ENCODE measurements around the gene FKBP10. TPM values are rescaled to one million over a fixed set of nuclear protein-coding genes. Genes with fewer than 3 reads are reported as not detected.
"Not testable (repeated sequence)": the region's sequence is repeated elsewhere in the genome, so short reads cannot be mapped to it uniquely, and the experiment has no call there.

Gene FKBP10, protein sequence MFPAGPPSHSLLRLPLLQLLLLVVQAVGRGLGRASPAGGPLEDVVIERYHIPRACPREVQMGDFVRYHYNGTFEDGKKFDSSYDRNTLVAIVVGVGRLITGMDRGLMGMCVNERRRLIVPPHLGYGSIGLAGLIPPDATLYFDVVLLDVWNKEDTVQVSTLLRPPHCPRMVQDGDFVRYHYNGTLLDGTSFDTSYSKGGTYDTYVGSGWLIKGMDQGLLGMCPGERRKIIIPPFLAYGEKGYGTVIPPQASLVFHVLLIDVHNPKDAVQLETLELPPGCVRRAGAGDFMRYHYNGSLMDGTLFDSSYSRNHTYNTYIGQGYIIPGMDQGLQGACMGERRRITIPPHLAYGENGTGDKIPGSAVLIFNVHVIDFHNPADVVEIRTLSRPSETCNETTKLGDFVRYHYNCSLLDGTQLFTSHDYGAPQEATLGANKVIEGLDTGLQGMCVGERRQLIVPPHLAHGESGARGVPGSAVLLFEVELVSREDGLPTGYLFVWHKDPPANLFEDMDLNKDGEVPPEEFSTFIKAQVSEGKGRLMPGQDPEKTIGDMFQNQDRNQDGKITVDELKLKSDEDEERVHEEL
- 1 to 10 TPM; 1.7 to 2.1 TPM for total RNA-seq

DNA sequence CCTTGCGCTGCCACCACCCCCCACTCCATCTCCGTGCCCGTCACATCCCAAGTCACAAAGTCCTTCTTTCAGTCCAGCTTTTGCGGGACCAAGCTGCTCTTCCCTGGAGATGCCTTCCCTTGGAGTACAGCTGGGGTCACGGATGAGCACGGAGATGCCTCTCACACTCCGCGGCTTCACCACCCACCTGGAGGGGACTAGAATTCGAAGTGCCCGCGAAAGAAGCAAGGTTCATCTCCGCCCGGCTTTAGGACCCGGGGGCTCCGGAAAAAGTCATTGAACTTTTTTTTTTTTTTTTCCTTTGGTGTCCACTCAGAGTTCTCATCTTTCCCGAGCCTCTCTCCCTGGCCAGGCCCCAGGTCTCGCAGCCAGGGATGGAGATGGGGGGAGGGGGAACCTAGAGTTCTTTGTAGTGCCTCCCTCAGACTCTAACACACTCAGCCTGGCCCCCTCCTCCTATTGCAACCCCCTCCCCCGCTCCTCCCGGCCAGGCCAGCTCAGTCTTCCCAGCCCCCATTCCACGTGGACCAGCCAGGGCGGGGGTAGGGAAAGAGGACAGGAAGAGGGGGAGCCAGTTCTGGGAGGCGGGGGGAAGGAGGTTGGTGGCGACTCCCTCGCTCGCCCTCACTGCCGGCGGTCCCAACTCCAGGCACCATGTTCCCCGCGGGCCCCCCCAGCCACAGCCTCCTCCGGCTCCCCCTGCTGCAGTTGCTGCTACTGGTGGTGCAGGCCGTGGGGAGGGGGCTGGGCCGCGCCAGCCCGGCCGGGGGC, at the start of gene FKBP10:
Gene FKBP10, plus strand, starts transcription at position 624 of the 771 bp plus-strand sequence. Its CDS starts 31 bp downstream, at position 655.
- POLR2A ChIA-PET, result interaction anchor here (0.7 kb wide), 1 partner anchor 105 kb away, joined by 3 read pairs; no protein-coding TSS in a partner anchor
- CTCF ChIA-PET, result interaction anchor here (1.2 to 3.0 kb wide), 5 partner anchors 11 to 164 kb away, joined by 3 to 17 read pairs (median 5); no protein-coding TSS in a partner anchor

DNA sequence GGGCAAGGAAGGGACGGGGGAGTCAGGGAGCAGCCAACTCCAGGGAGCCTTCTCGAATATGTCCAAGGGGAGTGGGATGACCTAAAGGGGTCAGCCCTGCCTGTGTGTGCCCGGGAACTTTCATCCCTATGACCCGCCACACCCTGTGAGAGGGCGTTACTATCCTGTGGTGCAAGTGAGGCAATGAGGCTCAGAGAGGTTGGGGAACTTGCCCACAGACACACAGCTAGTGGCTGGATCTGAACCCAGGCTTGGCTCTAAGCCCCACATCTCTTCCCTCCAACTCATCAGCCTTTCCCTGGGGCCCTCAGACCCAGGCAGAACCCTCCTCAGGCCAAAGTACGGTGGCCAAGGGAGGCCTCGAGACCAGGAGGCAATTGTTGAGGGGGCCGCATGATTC, 49.5 kb upstream of the FKBP10 start:
- POLR2A ChIA-PET, result no interaction called here
- CTCF ChIA-PET, result no interaction called here

DNA sequence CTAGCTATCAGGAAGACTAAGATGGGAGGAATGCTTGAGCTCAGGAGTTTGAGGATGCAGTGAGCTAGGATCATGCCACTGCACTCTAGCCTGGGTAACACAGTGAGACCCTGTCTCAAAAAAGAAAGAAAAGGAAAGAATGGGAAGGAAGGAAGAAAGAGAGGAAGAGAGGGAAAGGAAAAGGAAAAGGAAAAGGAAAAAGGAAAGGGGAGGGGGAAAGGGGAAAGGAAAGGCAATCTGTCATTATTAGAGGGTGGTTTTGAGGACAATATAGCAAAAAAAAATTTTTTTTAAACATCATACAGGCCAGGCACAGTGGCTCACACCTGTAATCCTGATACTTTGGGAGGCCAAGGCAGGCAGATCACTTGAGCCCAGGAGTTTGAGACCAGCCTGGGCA, 46.7 kb upstream of the FKBP10 start:
- ChIA-PET CTCF (no interaction called here), POLR2A (no interaction called here)

DNA sequence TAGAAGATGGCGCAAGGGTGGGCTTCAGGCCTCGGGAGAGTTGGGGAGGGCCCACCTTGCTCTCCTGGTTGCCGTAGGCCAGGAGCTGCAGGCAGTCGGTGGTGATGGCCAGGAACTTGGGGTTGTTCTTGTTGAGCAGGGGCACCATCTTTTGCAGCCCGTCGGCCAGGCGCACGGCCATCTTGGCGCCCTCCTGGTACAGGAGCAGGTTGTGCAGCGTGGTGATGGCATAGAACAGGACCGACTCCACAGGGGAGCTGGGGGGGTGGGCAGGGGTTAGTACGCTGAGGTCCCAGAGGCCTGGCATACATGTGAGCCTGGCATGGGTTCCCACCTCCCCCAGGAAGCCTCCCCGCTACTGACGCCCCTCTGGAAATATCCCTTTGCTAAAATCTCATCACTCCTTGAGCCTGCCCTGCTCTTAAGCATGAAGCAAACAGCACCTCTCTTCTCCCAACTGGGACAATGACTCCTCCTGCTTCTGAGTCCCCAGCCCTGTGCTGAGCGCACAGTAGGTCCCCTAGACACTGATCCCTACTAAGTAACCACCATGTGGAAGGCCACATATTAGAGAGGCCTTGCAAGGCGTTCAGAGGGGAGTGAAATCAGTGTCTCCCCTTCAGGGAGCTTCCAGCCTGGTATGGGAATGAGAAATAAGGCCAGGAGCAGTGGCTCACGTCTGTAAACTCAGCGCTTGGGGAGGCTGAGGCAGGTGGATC, 45.3 kb upstream of the FKBP10 start:
- POLR2A ChIA-PET, result interaction anchor here (0.6 kb wide), 1 partner anchor 71 kb away, joined by 3 read pairs; no protein-coding TSS in a partner anchor
- CTCF ChIA-PET, result interaction anchor here (0.6 to 0.7 kb wide), 2 partner anchors 31 to 803 kb away, joined by 3 read pairs; no protein-coding TSS in a partner anchor

DNA sequence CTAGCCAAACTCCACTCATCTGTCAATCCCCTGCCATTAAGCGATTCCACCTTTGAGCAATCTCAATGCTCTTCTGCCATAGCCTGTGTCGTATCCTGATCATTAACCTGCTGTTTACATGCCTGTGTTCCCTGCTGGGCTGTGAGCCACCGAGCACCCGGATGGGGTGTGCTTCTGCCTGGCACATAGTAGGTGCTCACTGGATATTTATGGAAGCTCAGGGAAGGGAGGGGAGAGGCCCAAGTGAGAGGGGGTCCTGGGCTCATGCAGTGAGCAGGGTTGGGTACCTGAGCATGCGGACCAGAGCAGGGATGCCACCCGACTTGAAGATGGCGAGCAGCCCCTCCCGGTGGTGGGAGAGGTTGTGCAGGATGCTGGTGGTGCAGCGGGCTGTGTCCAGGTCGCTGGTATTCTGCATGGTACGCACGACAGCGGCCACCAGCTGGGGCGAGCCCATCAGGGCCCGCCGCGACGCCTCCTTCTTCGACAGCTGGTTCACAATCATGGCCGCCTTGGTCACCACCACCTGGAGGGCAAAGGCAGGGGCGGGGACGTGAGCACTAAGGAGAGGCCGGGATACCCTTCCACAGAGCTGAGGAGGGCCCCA, 44.0 kb upstream of the FKBP10 start:
- ChIA-PET CTCF (no interaction called here), POLR2A (interaction anchor here (0.6 kb wide), 1 partner anchor 129 kb away, joined by 3 read pairs; no protein-coding TSS in a partner anchor)

DNA sequence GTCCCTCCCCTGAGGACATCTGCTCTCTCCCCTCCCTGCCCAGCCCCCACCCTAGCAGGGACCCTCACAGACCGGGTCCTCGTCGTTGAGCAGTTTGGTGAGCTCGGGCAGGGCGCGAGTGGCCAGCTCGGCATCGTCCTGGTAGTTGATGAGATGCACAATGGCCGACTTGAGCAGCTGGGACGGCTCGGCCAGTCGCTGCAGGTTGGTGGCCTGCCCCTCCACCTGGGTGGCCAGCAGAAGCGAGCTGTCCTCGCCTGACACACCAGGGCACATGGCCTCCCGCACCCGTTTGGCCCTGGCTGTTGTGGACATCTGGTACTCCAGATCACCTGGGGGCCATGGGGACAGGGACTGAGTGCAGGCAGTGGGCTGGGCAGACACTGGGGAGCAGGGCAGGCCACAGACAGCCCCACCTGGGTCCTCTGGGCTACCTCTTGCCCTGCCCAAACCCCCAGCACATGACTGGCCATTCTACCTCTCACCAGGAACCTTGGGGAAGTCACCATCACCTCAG, 43.4 kb upstream of the FKBP10 start:
- CTCF ChIA-PET, result no interaction called here
- POLR2A ChIA-PET, result interaction anchor here (0.6 kb wide), 1 partner anchor 128 kb away, joined by 3 read pairs; no protein-coding TSS in a partner anchor

DNA sequence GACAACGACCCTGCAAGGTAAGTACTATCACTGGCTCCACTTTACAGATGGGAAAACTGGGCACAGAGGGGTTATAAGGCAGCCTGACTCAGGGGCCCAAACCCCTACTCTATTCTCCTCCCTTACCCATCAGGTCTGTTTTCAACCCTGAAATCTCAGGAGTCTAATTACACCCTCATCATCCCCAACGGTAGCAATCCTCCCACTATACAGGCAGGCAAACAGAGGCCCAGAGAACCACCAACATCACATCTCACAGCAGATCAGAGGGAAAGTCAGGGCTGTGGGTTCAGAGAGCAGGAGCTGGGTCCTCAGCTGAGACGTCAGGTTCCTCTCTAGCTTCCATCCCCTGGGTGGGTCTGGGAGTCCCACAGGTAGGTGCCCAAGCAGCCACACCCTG, 42.8 kb upstream of the FKBP10 start:
- ChIA-PET POLR2A (no interaction called here), CTCF (no interaction called here)

DNA sequence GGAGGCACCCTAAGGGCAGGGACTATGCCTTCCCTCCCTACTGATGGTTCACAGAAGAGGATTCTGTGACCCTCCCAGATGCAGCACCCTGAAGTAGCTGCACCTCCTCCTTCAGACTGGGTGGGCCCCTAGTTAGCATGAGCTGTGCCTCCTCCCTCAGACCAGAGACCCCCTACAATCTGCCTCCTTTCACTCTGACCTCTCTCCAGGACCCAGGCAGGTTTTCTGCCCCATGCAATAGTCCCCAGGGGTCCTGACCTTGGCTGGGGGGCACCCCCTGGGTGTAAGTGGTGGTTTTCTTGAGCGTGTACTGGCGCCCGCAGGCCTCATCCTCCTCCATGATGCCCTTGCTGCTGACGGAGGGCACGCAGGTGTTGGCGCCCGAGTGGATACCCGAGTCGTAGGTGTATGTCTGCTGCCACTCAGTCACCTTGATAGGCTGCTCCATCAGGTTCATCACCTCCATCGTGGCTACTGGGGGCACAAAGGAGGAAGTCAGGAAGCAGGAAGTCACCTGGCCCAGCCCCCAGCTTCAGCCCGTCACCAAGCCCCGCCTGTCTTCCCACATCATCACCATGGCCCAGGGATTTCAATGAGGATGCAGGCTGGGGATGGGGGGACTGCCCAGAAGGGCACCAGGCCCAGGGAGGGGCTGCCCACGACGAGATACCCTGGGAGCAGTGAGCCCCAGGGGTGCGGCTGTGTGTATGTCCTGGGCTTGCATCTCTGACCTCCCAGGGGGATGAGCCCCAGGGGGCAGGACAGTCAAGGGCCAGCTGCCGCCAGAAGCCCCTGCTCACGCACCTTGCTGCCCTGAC, 41.2 kb upstream of the FKBP10 start:
- POLR2A ChIA-PET, result no interaction called here
- CTCF ChIA-PET, result no interaction called here

DNA sequence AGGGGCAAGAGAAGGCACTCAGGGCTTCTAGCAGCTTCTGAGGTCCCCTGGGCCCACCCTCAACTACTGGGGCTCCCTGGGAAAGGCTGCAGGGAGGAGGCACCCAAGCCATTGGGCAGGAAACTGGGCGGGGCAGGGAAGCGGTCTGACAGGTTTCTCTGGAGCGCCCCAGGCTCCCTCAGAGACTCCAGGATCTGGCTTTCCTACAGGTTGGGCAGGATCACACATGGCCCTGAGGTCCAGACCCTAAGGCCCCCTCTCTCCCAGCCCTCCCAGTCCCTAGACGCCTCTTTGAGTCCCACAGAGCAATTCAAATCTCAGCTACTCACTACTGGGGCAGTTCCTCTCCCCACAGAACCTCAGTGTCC, 40.6 kb upstream of the FKBP10 start:
- POLR2A ChIA-PET, result no interaction called here
- CTCF ChIA-PET, result no interaction called here

DNA sequence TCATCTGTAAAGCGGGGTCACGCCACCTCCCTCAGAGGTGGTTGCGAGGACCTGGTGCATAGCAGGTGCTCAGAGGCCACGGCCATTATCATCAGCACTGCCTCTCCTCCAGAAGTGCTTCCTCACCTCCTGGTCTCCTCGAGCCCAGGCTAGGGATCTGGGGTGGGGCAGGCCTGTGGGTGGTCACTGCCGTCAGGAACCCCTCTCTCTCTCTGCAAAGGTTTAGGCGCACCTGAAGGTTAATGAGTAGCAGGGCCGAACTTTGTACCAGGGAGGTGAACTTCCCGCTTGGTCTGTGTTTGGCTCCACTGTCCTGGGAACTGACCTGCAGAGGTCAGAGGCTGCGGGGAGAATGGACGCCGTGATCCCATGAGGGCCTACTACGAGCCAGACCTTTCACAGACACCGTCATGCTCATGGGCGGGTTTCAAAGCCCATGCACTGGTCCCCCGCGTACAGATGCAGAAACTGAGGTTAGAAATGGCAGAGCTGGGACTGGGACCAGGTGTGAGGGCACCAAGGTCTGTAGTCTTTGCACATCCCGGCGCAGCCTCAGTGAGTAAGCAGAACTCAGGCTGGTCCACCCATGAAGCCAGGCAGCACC, 40.1 kb upstream of the FKBP10 start:
- POLR2A ChIA-PET, result no interaction called here

DNA sequence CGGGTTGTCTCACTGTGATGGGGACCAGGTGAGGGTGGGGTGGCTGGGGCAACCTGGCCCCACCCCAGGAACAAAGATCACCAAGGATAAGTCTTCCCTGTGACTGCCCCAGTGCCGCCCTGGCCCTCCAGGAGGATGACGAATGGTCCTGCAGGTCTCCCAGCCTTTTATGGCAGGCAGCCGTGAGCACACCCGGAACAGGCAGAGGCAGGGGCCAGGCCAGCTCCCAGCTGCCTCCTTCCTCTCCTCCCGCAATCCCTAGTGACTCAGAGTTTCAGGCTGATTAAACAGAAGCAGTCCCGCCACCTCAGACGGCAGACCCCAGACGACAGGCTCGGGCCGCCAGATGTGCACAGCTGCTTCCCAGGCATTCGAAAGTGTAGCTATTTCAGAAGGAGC, 39.6 kb upstream of the FKBP10 start:
- CTCF ChIA-PET, result interaction anchor here (0.6 to 1.4 kb wide), 3 partner anchors 10 to 98 kb away, joined by 3 read pairs; no protein-coding TSS in a partner anchor

More for the DNA sequence above, 40.1 kb upstream of the FKBP10 start:
- CTCF ChIA-PET, result interaction anchor here (0.6 kb wide), 1 partner anchor 98 kb away, joined by 3 read pairs; no protein-coding TSS in a partner anchor

DNA sequence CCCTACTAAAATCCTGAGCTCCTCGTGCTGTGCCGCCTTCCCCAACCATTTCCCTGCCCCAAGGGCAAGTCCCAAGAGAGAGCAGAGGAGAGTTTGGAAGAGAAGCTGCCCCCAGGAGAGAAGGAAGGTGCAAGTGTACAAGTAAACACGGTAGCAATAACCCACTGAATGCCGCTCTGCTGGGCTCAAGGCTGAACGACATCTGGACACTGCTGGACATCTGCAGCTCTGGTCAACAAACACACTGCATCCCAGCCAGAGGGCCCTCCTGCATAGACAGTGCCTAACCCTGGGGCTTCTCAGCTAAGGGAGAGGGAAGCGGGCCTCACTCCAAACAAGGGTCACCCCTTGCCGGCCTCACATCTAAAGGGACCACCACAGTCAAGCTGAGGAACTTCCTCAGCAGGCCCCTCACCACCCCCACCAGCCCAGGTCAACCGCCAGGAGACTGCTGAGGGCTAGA, 39.0 kb upstream of the FKBP10 start:
- ChIA-PET POLR2A (no interaction called here), CTCF (interaction anchor here (0.6 to 1.4 kb wide), 2 partner anchors 9 to 34 kb away, joined by 3 read pairs; no protein-coding TSS in a partner anchor)

More for the DNA sequence above, 39.6 kb upstream of the FKBP10 start:
- POLR2A ChIA-PET, result no interaction called here

DNA sequence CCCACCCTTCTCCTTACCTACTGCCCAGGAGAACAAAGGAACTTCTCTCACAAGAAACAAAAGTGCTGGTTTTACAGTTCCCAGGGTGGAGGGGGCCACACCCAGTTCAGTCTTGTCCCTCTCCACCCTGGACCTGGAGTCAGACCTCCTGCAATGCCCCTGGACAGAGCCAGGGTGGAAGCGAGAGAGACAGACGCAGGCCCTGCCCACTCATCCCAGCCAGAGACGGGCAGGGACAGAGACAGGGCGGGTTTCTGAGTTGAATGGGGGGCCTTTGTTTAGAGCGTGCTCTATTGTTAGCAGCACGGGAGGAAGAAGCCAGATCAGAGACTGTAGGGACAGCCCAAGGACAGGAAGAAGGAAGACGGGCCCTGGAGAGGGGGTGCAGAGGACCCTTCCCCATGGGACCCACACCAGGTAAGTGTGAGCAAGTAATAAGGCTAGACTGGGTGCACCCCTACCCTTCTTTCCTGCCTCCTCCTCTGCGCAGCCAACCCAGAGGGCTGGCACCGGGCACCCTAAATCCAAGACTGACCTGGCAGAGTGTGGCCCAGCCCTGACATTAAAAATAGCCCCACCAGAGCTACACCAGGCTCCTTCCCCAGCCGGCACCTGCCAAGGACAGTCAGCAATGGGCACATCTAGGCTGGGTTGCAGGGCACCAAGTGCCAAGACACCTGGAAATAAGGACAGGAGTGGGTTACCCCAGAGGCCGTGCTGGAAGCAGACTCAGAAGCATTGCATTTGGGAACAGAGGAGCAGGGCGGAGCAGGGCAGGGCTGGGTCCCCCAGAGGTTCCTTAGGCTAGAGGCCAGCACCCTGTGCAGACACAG, 37.2 kb upstream of the FKBP10 start:
- ChIA-PET POLR2A (no interaction called here), CTCF (no interaction called here)

DNA sequence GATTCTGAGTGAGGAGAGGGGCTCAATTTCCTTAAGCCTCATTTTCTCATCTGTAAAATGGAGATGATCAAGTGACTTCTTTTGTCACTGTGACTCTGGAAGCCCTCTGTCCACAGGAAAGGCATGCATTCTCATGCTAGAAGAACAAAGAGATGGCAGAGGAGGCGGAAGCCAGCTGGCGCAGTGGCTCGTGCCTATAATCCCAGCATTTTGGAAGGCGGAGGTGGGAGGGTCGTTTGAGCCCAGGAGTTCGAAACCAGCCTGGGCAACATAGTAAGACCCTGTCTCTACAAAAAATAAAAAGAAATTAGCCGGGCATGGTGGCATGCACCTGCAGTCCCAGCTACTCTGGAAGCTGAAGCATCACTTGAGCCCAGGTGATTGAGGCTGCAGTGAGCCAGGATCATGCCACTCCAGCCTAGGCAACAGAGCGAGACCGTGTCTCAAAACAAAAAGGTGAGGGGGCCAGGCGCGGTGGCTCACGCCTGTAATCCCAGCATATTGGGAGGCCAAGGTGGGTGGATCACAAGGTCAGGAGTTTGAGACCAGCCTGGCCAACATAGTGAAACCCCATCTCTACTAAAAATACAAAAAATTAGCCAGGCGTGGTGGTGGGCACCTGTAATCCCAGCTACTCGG, 36.4 kb upstream of the FKBP10 start:
- CTCF ChIA-PET, POLR2A ChIA-PET: not testable (repeated sequence)

DNA sequence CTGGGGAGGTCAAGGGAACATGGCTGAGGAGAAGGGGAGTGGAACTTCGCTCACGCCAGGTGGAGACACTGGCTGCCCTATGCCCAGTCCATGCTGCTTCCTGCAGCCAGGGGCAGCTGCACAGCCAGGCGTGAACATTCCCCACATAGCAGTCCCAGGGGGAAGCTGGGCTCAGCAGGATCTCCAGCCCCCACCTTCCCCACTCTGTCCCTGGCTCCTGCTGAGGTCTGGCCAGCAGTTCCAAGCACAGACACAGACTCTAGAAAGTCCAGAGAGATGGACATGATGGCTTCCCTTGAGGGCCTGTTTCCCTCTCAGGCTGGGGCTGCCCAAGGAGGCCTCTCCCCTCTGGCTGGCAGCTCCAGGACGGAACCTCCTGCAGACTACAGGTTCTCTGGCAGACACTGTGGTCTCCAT, 35.6 kb upstream of the FKBP10 start:
- ChIA-PET CTCF (interaction anchor here (2.2 kb wide), 1 partner anchor 25 kb away, joined by 8 read pairs; no protein-coding TSS in a partner anchor), POLR2A (no interaction called here)

DNA sequence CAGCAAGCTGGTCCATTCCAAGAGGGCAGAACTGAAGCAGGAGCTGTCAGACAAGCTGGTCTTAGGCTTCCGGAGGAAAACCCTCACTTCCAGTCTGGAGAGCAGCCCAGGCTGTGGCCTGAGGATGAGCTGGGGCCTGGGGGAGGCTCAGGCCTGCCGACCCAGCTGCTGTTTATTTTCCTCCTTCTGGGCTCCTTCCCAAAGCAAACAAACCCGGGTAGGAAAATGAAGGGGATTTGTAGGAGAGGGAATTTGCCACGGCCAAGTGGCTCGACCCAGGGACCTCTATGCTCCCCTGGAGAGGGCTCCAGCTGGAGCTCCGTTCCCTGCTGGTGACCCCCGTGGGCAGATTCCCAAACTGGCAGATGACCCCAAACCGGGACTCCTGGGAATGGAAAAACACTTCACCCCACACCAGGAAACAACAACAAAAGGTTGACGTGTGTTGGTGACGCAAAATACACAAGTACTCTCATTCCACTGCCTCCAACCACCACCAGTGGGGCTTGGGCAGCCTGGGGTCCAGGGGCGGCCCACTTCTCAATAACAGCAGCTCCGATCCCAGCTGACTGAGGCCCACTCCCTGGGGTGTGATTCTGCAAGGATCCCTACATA, 35.1 kb upstream of the FKBP10 start:
- CTCF ChIA-PET, result interaction anchor here (2.2 kb wide), 1 partner anchor 24 kb away, joined by 8 read pairs; no protein-coding TSS in a partner anchor
- POLR2A ChIA-PET, result no interaction called here
